GM23338 (cell line): Measurements from ENCODE around the gene COL4A2. TPM values are rescaled to one million over a fixed set of nuclear protein-coding genes. Genes with fewer than 3 reads are reported as not detected.

ENCODE experiments used
- ATAC-seq: fragments of 200-7000 bp; cut with Tn5 transposase; 3 replicates; pipeline ENCODE4 v1.9.1; 2020
- DNase-seq: peaks from one replicate; pipeline ENCODE4 v3.0.0-alpha.2; 2015; ENCODE audit warnings: low spot score
- H2AFZ ChIP-seq: fragments of 200-600 bp; sonication (generic); 2 replicates; pipeline ENCODE4 v1.8.0; 2016; ENCODE audit warnings: antibody characterized with exemption, mild to moderate bottlenecking, moderate library complexity
- H3F3A ChIP-seq: fragments of 200-600 bp; sonication (generic); replicated peaks from 2 replicates; pipeline ENCODE4 v1.8.0; 2017; ENCODE audit warnings: antibody characterized with exemption, mixed run types, low read depth
- H3K27ac ChIP-seq: fragments of 200-600 bp; sonication (generic); 2 replicates; pipeline ENCODE4 v1.6.1; 2016; ENCODE audit warnings: low read depth
- H3K27me3 ChIP-seq: fragments of 200-600 bp; sonication (generic); 2 replicates; pipeline ENCODE4 v1.8.0; 2016; ENCODE audit warnings: mild to moderate bottlenecking, mixed run types, moderate library complexity; ENCODE audit not compliant: insufficient read depth
- H3K36me3 ChIP-seq: fragments of 200-600 bp; sonication (generic); 2 replicates; pipeline ENCODE4 v1.8.0; 2016; ENCODE audit warnings: mild to moderate bottlenecking; ENCODE audit not compliant: insufficient read depth
- H3K4me1 ChIP-seq: fragments of 200-600 bp; sonication (generic); 2 replicates; pipeline ENCODE4 v1.8.0; 2016; ENCODE audit warnings: mild to moderate bottlenecking, moderate library complexity; ENCODE audit not compliant: insufficient read depth
- H3K4me2 ChIP-seq: fragments of 200-600 bp; sonication (generic); 2 replicates; pipeline ENCODE4 v1.7.1; 2017; ENCODE audit warnings: mixed run types
- H3K4me3 ChIP-seq: fragments of 200-600 bp; sonication (generic); 2 replicates; pipeline ENCODE4 v1.6.1; 2016; ENCODE audit warnings: mixed run types
- H3K79me2 ChIP-seq: fragments of 200-600 bp; sonication (generic); replicated peaks from 2 replicates; pipeline ENCODE4 v1.8.0; 2017; ENCODE audit warnings: mild to moderate bottlenecking; ENCODE audit not compliant: insufficient read depth
- H3K9me2 ChIP-seq: fragments of 200-600 bp; sonication (generic); 2 replicates; pipeline ENCODE4 v1.8.0; 2017; ENCODE audit not compliant: insufficient read depth
- H4K20me1 ChIP-seq: fragments of 200-600 bp; sonication (generic); replicated peaks from 2 replicates; pipeline ENCODE4 v1.8.0; 2017; ENCODE audit warnings: mild to moderate bottlenecking; ENCODE audit not compliant: insufficient read depth
- H3K27ac Mint-ChIP-seq: 2 replicates; pipeline ENCODE4 v1.8.0; 2020; ENCODE audit warnings: inconsistent platforms, mild to moderate bottlenecking, moderate library complexity, mixed read lengths
- H3K27me3 Mint-ChIP-seq: 3 replicates; pipeline ENCODE4 v1.8.0; 2022; ENCODE audit warnings: low read depth, mild to moderate bottlenecking, moderate library complexity, mixed read lengths, inconsistent platforms; ENCODE audit not compliant: insufficient read depth, poor library complexity
- H3K36me3 Mint-ChIP-seq: 3 replicates; pipeline ENCODE4 v1.8.0; 2021; ENCODE audit warnings: low read depth, mild to moderate bottlenecking, inconsistent platforms, moderate library complexity, mixed read lengths
- H3K4me1 Mint-ChIP-seq: 3 replicates; pipeline ENCODE4 v1.8.0; 2020; ENCODE audit warnings: mild to moderate bottlenecking, inconsistent platforms, mixed read lengths
- H3K4me3 Mint-ChIP-seq: 3 replicates; pipeline ENCODE4 v1.8.0; 2021; ENCODE audit warnings: moderate library complexity, mild to moderate bottlenecking, inconsistent platforms, mixed read lengths
- H3K9me3 Mint-ChIP-seq: 3 replicates; pipeline ENCODE4 v1.8.0; 2020; ENCODE audit warnings: moderate library complexity, mild to moderate bottlenecking, inconsistent platforms, mixed read lengths
- CREB1 ChIP-seq: fragments of 250-450 bp; sonication (Bioruptor Pico); IDR thresholded peaks from 2 replicates; pipeline ENCODE4 v1.5.0; 2020; ENCODE audit warnings: low read depth, mild to moderate bottlenecking, moderate library complexity
- CTCF ChIP-seq, 2 experiments: fragments of 200-600 bp in 1 of 2; sonication (generic) in 1 of 2; conservative IDR thresholded peaks; 2 replicates each; pipeline versions ENCODE4 v1.5.1 to v1.6.1; 2016 to 2017; ENCODE audit warnings: antibody characterized with exemption in 2 of 2, low read depth in 2 of 2, mild to moderate bottlenecking in 2 of 2, moderate library complexity in 1 of 2
- NANOG ChIP-seq: IDR thresholded peaks from 2 replicates; pipeline ENCODE4 v1.6.1; 2016; ENCODE audit warnings: antibody characterized with exemption, borderline replicate concordance
- STAT1 ChIP-seq: IDR thresholded peaks from one replicate; pipeline ENCODE4 v1.6.1; 2016; ENCODE audit warnings: antibody characterized with exemption; ENCODE audit not compliant: unreplicated experiment
- ZNF114 ChIP-seq: fragments of 250-450 bp; sonication (Bioruptor Pico); IDR thresholded peaks from 2 replicates; pipeline ENCODE4 v1.5.0; 2020; ENCODE audit warnings: mild to moderate bottlenecking, moderate library complexity
- ZNF462 ChIP-seq: fragments of 250-450 bp; sonication (Bioruptor Pico); IDR thresholded peaks from 2 replicates; pipeline ENCODE4 v1.5.0; 2020; ENCODE audit warnings: mild to moderate bottlenecking, moderate library complexity
- polyA plus RNA-seq: library from polyadenylated mRNA; unstranded; fragments of >200 nt; fragmentation: Nextera tagmentation; extraction: Ambion mirVana; gene quantifications from 2 replicates; pipeline ENCODE4 v1.2.1, GENCODE V29; 2016
- total RNA-seq: library from RNA; depleted of rRNA; stranded (reverse); fragments of >200 nt; shearing (Covaris generic); gene quantifications from 2 replicates; pipeline ENCODE4 v1.2.3, GENCODE V29; 2014

Gene COL4A2
- total and polyA plus RNA-seq, 2 experiments from 2014 or later = 37.4 to 131 TPM

GRCh38 chr13:110428313-110428712 is 121.2 kb downstream of the COL4A2 start:
- no peak overlapping the region for H3K27ac ChIP-seq
- no peak overlapping the region for H2AFZ ChIP-seq
- ATAC-seq (no peak), DNase-seq (no peak)
- H3K4me2 ChIP-seq = no peak overlapping the region
- H3F3A ChIP-seq = no peaks in the 10 kb centered on the region
- H3K9me3 Mint-ChIP-seq = no peaks in the 10 kb centered on the region
- no peak for TF ChIP-seq ZNF114
- TF ChIP-seq ZNF462 (CRISPR knock-in tag) = no peak
- no peak for TF ChIP-seq STAT1
- no peak for TF ChIP-seq NANOG
- H3K4me1 ChIP-seq = no peaks in the 10 kb centered on the region
- no peak overlapping the region for H3K27ac Mint-ChIP-seq
- no peaks in the 10 kb centered on the region for H3K79me2 ChIP-seq
- no peaks in the 10 kb centered on the region for H3K9me2 ChIP-seq
- H3K27me3 Mint-ChIP-seq = peaks cover 7% of the 10 kb centered on the region
- H3K36me3 Mint-ChIP-seq = peaks cover 9% of the 10 kb centered on the region; the same call in 1 of the 3 replicates
- peaks cover 8% of the 10 kb centered on the region for H3K36me3 ChIP-seq
- H3K4me3 Mint-ChIP-seq = no peak overlapping the region
- no peak overlapping the region for H3K4me3 ChIP-seq
- H3K27me3 ChIP-seq = no peaks in the 10 kb centered on the region
- H3K4me1 Mint-ChIP-seq = no peaks in the 10 kb centered on the region
- H4K20me1 ChIP-seq = no peaks in the 10 kb centered on the region

- Mint-ChIP-seq H3K36me3 (peaks cover 16% of the 10 kb centered on the region; the same call in 2 of the 3 replicates), H3K27me3 (peaks cover 5% of the 10 kb centered on the region), H3K27ac (no peak overlapping the region), H3K4me1 (peaks cover 4% of the 10 kb centered on the region; the same call in 1 of the 3 replicates), H3K9me3 (no peaks in the 10 kb centered on the region), H3K4me3 (no peak overlapping the region)
- no peak overlapping the region for H3K4me3 ChIP-seq
- no peak overlapping the region for H3K4me2 ChIP-seq
- H3K4me1 ChIP-seq = no peaks in the 10 kb centered on the region
- H4K20me1 ChIP-seq = no peaks in the 10 kb centered on the region
- H3K9me2 ChIP-seq = no peaks in the 10 kb centered on the region
- no peaks in the 10 kb centered on the region for H3F3A ChIP-seq
- ATAC-seq (no peak), DNase-seq (no peak)
- peaks cover 14% of the 10 kb centered on the region for H3K36me3 ChIP-seq
- H3K27ac ChIP-seq = no peak overlapping the region
- no peak overlapping the region for H2AFZ ChIP-seq
- no peaks in the 10 kb centered on the region for H3K79me2 ChIP-seq
- H3K27me3 ChIP-seq = no peaks in the 10 kb centered on the region
- TF ChIP-seq CTCF (conservative IDR thresholded peaks at IDR 0.05; ENCODE audit: low read depth in 2 of 2) (no peak), STAT1 (no peak), CREB1 (no peak), ZNF114 (no peak)
These were observed 123.6 kb downstream of the COL4A2 start for GRCh38 chr13:110430391-110431336.
